Measurements from ENCODE around the gene WRNIP1.

DNA sequence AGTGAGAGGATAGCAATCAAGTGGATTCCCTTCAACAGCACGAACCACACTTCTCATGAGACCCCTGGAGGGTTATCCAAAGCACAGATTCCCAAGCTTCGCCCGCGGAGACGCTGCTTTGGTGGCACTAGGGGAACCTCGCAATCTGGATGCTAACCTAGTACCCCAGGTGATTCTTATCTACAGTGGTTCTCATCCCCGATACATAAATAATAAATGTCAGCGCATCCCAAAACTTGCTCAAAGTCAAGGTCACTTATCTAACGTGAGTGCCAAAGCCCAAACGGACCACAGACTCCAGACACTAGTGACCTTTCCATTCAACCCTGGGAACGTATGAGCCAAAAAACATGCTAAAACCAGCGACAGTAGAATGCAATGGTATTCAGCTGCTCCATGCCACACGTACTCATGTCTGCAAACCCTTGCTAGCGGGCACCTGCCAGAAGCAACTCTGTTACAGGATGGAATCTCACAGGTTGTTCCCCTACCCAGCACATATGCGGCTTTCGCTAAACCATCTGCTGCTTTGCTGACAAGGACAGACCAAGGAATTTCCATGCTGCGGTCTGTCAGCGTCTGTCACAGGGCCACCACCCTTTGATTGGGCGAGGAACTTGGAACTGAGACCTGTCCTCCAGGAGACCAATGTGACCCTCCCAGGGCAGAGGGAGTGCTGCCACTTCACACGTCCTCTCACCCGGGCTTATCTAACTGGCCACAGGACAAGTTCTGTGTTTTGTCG, 31.3 kb upstream of the WRNIP1 start:
- TF ChIP-seq EZH2phosphoT487 (IDR thresholded peaks at IDR 0.05) (no peak), EZH2 (IDR thresholded peaks at IDR 0.05) (no peak)
- TF ChIP-seq, protein P1, sequence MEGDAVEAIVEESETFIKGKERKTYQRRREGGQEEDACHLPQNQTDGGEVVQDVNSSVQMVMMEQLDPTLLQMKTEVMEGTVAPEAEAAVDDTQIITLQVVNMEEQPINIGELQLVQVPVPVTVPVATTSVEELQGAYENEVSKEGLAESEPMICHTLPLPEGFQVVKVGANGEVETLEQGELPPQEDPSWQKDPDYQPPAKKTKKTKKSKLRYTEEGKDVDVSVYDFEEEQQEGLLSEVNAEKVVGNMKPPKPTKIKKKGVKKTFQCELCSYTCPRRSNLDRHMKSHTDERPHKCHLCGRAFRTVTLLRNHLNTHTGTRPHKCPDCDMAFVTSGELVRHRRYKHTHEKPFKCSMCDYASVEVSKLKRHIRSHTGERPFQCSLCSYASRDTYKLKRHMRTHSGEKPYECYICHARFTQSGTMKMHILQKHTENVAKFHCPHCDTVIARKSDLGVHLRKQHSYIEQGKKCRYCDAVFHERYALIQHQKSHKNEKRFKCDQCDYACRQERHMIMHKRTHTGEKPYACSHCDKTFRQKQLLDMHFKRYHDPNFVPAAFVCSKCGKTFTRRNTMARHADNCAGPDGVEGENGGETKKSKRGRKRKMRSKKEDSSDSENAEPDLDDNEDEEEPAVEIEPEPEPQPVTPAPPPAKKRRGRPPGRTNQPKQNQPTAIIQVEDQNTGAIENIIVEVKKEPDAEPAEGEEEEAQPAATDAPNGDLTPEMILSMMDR (IDR thresholded peaks at IDR 0.05) = no peak

Data from neural progenitor cell (in vitro differentiated cells).